GM12878 (cell line): ENCODE results near the gene ASPHD1. TPM values are rescaled to one million over a fixed set of nuclear protein-coding genes. Genes with fewer than 3 reads are reported as not detected.

Experiments
- ATAC-seq: fragments of 200-7000 bp; cut with Tn5 transposase; 3 replicates; pipeline ENCODE4 v1.9.1; 2020; ENCODE audit warnings: mild to moderate bottlenecking, moderate library complexity
- BruUV-seq: library from RNA; stranded (reverse); fragments of 400-500 nt; replicated peaks from 2 replicates; lab custom pipeline; 2021; lab: Mats Ljungman, UMichigan
- CTCF ChIA-PET: fragments of 300-600 bp; sonication (Branson Sonifier 250); formaldehyde crosslinking; extraction: SDS; loops from one replicate; lab custom pipeline; 2021; ENCODE audit warnings: inconsistent platforms; lab: Yijun Ruan, JAX
- POLR2A ChIA-PET: fragments of 350-600 bp; formaldehyde crosslinking; extraction: SDS; loops from one replicate; lab custom pipeline; 2021; ENCODE audit warnings: inconsistent platforms; lab: Charles Lee
- RAD21 ChIA-PET: fragments of 300-600 bp; sonication (Branson Sonifier 250); formaldehyde crosslinking; loops from one replicate; lab custom pipeline; 2023; ENCODE audit warnings: antibody characterized with exemption; ENCODE audit not compliant: unreplicated experiment; lab: Charles Lee
- SMC1A ChIA-PET: fragments of 300-600 bp; sonication (Branson Sonifier 250); formaldehyde crosslinking; loops from one replicate; lab custom pipeline; 2023; ENCODE audit not compliant: unreplicated experiment, uncharacterized antibody; lab: Charles Lee
- DNase-seq: peaks from one replicate; pipeline ENCODE4 v3.0.0-alpha.2; 2011; ENCODE audit warnings: low read depth, low spot score
- FAIRE-seq: peaks from 3 replicates; lab custom pipeline; 2011; peaks lifted over from hg19 to GRCh38; lab: Jason Lieb, UNC
- H2AFZ ChIP-seq: 2 replicates; pipeline ENCODE4 v1.6.0; 2011; ENCODE audit warnings: low read depth, low read length, control low read depth; ENCODE audit not compliant: control insufficient read depth
- H3K27ac ChIP-seq: 2 replicates; pipeline ENCODE4 v1.5.1; 2011; ENCODE audit warnings: control low read depth; ENCODE audit not compliant: control insufficient read depth, insufficient read depth
- H3K27me3 ChIP-seq, 2 experiments: replicated peaks in 1 of 2; 2 replicates each; pipeline versions ENCODE4 v1.6.0 to v1.6.1; 2011; ENCODE audit warnings: low read length in 1 of 2; ENCODE audit not compliant: control insufficient read depth in 2 of 2, insufficient read depth in 2 of 2
- H3K36me3 ChIP-seq, 2 experiments: 2 replicates each; pipeline ENCODE4 v1.5.1; 2011; ENCODE audit warnings: low read length in 1 of 2; ENCODE audit not compliant: control insufficient read depth in 2 of 2, insufficient read depth in 2 of 2
- H3K4me1 ChIP-seq: 2 replicates; pipeline ENCODE4 v1.6.1; 2011; ENCODE audit warnings: mild to moderate bottlenecking, low read length, moderate library complexity, mixed read lengths; ENCODE audit not compliant: control insufficient read depth, insufficient read depth
- H3K4me2 ChIP-seq: 2 replicates; pipeline ENCODE4 v1.6.0; 2011; ENCODE audit warnings: control low read depth; ENCODE audit not compliant: control insufficient read depth, insufficient read depth
- H3K4me3 ChIP-seq: fragments of 200-600 bp; sonication (generic); 2 replicates; pipeline ENCODE4 v1.5.1; 2016
- H3K79me2 ChIP-seq: 2 replicates; pipeline ENCODE4 v1.6.0; 2011; ENCODE audit warnings: low read length; ENCODE audit not compliant: control insufficient read depth, insufficient read depth
- H3K9ac ChIP-seq: 2 replicates; pipeline ENCODE4 v1.8.0; 2011; ENCODE audit warnings: low read length, control low read depth, mixed read lengths; ENCODE audit not compliant: control insufficient read depth, insufficient read depth
- H3K9me3 ChIP-seq: replicated peaks from 3 replicates; pipeline ENCODE4 v1.5.1; 2011; ENCODE audit warnings: mild to moderate bottlenecking, low read length; ENCODE audit not compliant: control insufficient read depth, insufficient read depth
- H4K20me1 ChIP-seq: 2 replicates; pipeline ENCODE4 v1.6.0; 2011; ENCODE audit not compliant: control insufficient read depth, insufficient read depth
- ASH2L ChIP-seq: fragments of 300-600, 200-600 bp; sonication (generic); IDR thresholded peaks from 2 replicates; pipeline ENCODE4 v1.6.1; 2017; ENCODE audit warnings: low read depth, mild to moderate bottlenecking, borderline replicate concordance
- BRCA1 ChIP-seq: IDR thresholded peaks from 2 replicates; pipeline ENCODE4 v1.6.1; 2011; ENCODE audit warnings: low read depth, low read length, improper control_type of control experiment
- CBFB ChIP-seq: IDR thresholded peaks from 2 replicates; pipeline ENCODE4 v1.6.1; 2016; ENCODE audit warnings: antibody characterized with exemption, low read depth
- CHD4 ChIP-seq: fragments of 200-600 bp; sonication (generic); IDR thresholded peaks from 2 replicates; pipeline ENCODE4 v1.6.1; 2016; ENCODE audit warnings: mild to moderate bottlenecking
- EP300 ChIP-seq, 2 experiments: fragments of 150-350 bp in 1 of 2; IDR thresholded peaks; 2 replicates each; pipeline ENCODE4 v1.6.1; 2011 to 2012; ENCODE audit warnings: low read depth in 2 of 2, low read length in 2 of 2, borderline replicate concordance in 1 of 2, improper control_type of control experiment in 1 of 2, inconsistent platforms in 1 of 2; ENCODE audit not compliant: control insufficient read depth in 1 of 2
- ETV6 ChIP-seq, 2 experiments: fragments of 450-650 bp in 1 of 2; IDR thresholded peaks in 1 of 2; conservative IDR thresholded peaks in 1 of 2; 2 replicates each; pipeline ENCODE4 v1.6.1; 2014; ENCODE audit warnings: antibody characterized with exemption in 1 of 2, borderline replicate concordance in 1 of 2, low read depth in 1 of 2, mild to moderate bottlenecking in 1 of 2, moderate library complexity in 1 of 2
- FOXM1 ChIP-seq: IDR thresholded peaks from 2 replicates; pipeline ENCODE4 v1.6.1; 2012; ENCODE audit warnings: low read depth, mild to moderate bottlenecking, inconsistent platforms, low read length, moderate library complexity
- KDM1A ChIP-seq: fragments of 200-600 bp; sonication (generic); IDR thresholded peaks from 2 replicates; pipeline ENCODE4 v1.6.1; 2016; ENCODE audit warnings: borderline replicate concordance
- MTA2 ChIP-seq: fragments of 450-650 bp; IDR thresholded peaks from 2 replicates; pipeline ENCODE4 v1.6.1; 2016; ENCODE audit warnings: low read depth, mild to moderate bottlenecking, moderate library complexity
- MXI1 ChIP-seq: fragments of 150-350 bp; IDR thresholded peaks from 2 replicates; pipeline ENCODE4 v1.6.1; 2011; ENCODE audit warnings: low read depth, mild to moderate bottlenecking, inconsistent platforms, low read length, improper control_type of control experiment
- NFXL1 ChIP-seq: fragments of 450-650 bp; IDR thresholded peaks from 2 replicates; pipeline ENCODE4 v1.6.1; 2017; ENCODE audit warnings: antibody characterized with exemption, mild to moderate bottlenecking, borderline replicate concordance
- RB1 ChIP-seq: fragments of 450-650 bp; formaldehyde crosslinking; IDR thresholded peaks from 2 replicates; pipeline ENCODE4 v1.6.1; 2017; ENCODE audit warnings: mild to moderate bottlenecking, borderline replicate concordance
- RBBP5 ChIP-seq: fragments of 200-600 bp; sonication (generic); conservative IDR thresholded peaks from 2 replicates; pipeline ENCODE4 v1.6.1; 2016
- SIN3A ChIP-seq: IDR thresholded peaks from 2 replicates; pipeline ENCODE4 v1.6.1; 2012; ENCODE audit warnings: low read depth, low read length, improper control_type of control experiment
- ZNF217 ChIP-seq: fragments of 450-650 bp; IDR thresholded peaks from 2 replicates; pipeline ENCODE4 v1.6.1; 2017; ENCODE audit warnings: antibody characterized with exemption, mild to moderate bottlenecking
- ZNF24 ChIP-seq: fragments of 450-650 bp; IDR thresholded peaks from 2 replicates; pipeline ENCODE4 v1.6.1; 2017; ENCODE audit warnings: antibody characterized with exemption, mild to moderate bottlenecking
- ZNF384 ChIP-seq: IDR thresholded peaks from 2 replicates; pipeline ENCODE4 v1.6.1; 2012; ENCODE audit warnings: low read depth, mild to moderate bottlenecking, low read length, improper control_type of control experiment, borderline replicate concordance
- WGBS: methylation state at CpG from one replicate; pipeline ENCODE4 v1.1.6; 2016; ENCODE audit warnings: low lambda C conversion rate; ENCODE audit not compliant: insufficient replicate concordance, insufficient coverage; ENCODE audit errors: missing lambda C conversion rate; 5-methylcytosine and 5-hydroxymethylcytosine counted together
- in situ Hi-C: fragments of 300-500 bp; cut with MboI; formaldehyde crosslinking; loops from 9 replicates; pipeline ENCODE4 v1.14.3; 2018; ENCODE audit warnings: mixed read lengths
- intact Hi-C: fragments of 100-400 bp; cut with micrococcal nuclease; formaldehyde crosslinking; loops from one replicate; pipeline ENCODE4 v1.14.2; 2022; ENCODE audit not compliant: unreplicated experiment
- polyA plus RNA-seq, 11 experiments: library from polyadenylated mRNA; depleted of rRNA in 4 of 11; unstranded in 6 of 11; stranded (reverse) in 5 of 11; fragments of >200 nt; fragmentation: Nextera tagmentation in 4 of 11; fragmentation: Illumina TruSeq in 1 of 11; extraction: Ambion mirVana in 4 of 11; extraction: Trizol in 1 of 11; gene quantifications; 1 replicate in 1 of 11; 2 replicates in 10 of 11; pipeline versions ENCODE4 v1.2.1 to v1.2.3, GENCODE V29; 2011 to 2016; ENCODE audit warnings: inconsistent platforms in 2 of 11, missing spikeins in 2 of 11, low read depth in 1 of 11
- total RNA-seq, 4 experiments: library from RNA; depleted of rRNA in 3 of 4; stranded (reverse); fragments of >200 nt in 3 of 4; fragmentation: Illumina TruSeq in 1 of 4; extraction: Trizol in 1 of 4; gene quantifications; 2 replicates each; pipeline versions ENCODE4 v1.2.1 to v1.2.3, GENCODE V29; 2013 to 2021
- TF ChIP-seq, protein P1 (sequence below): fragments of 150-350 bp; IDR thresholded peaks from 2 replicates; pipeline ENCODE4 v1.6.1; 2016; ENCODE audit warnings: low read depth, low read length
- TF ChIP-seq, protein P2 (sequence below): fragments of 450-650 bp; conservative IDR thresholded peaks from 2 replicates; pipeline ENCODE4 v1.6.1; 2017; ENCODE audit warnings: mild to moderate bottlenecking, moderate library complexity

The ASPHD1 gene
- total and polyA plus RNA-seq, 10 of the 15 experiments (the other 5 are each of a cell fraction or from before 2014, with no cell fraction given), result not detected

DNA sequence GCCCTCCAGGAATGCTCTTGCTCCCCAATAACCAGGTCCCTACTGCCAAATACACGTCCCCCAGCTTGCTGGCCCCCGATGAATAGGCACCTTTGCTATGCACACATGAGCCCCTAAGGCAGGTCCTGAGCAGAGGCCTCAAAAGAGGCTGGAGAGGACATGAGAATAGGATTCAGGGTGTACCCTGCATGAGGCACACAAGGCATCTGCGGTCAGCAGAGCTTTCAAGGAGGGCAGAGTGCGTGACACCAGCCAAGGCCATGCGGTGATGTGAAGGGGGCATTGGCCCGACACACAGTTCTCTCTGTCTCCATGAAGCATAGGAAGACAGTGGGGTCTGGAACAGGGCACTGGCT is 7.9 kb upstream of the ASPHD1 start:
- ATAC-seq, result no peak
- Histone ChIP-seq H3K79me2 (no peaks in the 10 kb centered on the region), H2AFZ (no peak overlapping the region), H3K4me2 (no peak overlapping the region), H3K36me3 (no peaks in the 10 kb centered on the region), H3K27me3 (no peaks in the 10 kb centered on the region), H3K4me3 (no peak overlapping the region), H4K20me1 (no peaks in the 10 kb centered on the region), H3K9me3 (no peaks in the 10 kb centered on the region), H3K27ac (no peak overlapping the region), H3K4me1 (no peaks in the 10 kb centered on the region), H3K9ac (no peak overlapping the region)
- TF ChIP-seq ETV6 (conservative IDR thresholded peaks at IDR 0.05 in 1 of 2, IDR thresholded peaks at IDR 0.05 in 1 of 2; ENCODE audit: borderline replicate concordance in 1 of 2, low read depth in 1 of 2), result no peak
- TF ChIP-seq FOXM1, result no peak
- no peak for TF ChIP-seq ZNF217
- TF ChIP-seq, protein P1, sequence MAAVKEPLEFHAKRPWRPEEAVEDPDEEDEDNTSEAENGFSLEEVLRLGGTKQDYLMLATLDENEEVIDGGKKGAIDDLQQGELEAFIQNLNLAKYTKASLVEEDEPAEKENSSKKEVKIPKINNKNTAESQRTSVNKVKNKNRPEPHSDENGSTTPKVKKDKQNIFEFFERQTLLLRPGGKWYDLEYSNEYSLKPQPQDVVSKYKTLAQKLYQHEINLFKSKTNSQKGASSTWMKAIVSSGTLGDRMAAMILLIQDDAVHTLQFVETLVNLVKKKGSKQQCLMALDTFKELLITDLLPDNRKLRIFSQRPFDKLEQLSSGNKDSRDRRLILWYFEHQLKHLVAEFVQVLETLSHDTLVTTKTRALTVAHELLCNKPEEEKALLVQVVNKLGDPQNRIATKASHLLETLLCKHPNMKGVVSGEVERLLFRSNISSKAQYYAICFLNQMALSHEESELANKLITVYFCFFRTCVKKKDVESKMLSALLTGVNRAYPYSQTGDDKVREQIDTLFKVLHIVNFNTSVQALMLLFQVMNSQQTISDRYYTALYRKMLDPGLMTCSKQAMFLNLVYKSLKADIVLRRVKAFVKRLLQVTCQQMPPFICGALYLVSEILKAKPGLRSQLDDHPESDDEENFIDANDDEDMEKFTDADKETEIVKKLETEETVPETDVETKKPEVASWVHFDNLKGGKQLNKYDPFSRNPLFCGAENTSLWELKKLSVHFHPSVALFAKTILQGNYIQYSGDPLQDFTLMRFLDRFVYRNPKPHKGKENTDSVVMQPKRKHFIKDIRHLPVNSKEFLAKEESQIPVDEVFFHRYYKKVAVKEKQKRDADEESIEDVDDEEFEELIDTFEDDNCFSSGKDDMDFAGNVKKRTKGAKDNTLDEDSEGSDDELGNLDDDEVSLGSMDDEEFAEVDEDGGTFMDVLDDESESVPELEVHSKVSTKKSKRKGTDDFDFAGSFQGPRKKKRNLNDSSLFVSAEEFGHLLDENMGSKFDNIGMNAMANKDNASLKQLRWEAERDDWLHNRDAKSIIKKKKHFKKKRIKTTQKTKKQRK, result no peak
- TF ChIP-seq SIN3A, result no peak
- no peak for TF ChIP-seq KDM1A
- TF ChIP-seq RBBP5, result no peak
- no peak for TF ChIP-seq ZNF384
- no peak for TF ChIP-seq NFXL1
- no peak for TF ChIP-seq ZNF24
- no peak for TF ChIP-seq RB1
- TF ChIP-seq MXI1, result no peak
- TF ChIP-seq, protein P2, sequence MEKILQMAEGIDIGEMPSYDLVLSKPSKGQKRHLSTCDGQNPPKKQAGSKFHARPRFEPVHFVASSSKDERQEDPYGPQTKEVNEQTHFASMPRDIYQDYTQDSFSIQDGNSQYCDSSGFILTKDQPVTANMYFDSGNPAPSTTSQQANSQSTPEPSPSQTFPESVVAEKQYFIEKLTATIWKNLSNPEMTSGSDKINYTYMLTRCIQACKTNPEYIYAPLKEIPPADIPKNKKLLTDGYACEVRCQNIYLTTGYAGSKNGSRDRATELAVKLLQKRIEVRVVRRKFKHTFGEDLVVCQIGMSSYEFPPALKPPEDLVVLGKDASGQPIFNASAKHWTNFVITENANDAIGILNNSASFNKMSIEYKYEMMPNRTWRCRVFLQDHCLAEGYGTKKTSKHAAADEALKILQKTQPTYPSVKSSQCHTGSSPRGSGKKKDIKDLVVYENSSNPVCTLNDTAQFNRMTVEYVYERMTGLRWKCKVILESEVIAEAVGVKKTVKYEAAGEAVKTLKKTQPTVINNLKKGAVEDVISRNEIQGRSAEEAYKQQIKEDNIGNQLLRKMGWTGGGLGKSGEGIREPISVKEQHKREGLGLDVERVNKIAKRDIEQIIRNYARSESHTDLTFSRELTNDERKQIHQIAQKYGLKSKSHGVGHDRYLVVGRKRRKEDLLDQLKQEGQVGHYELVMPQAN, result no peak
- no peak for TF ChIP-seq MTA2
- no peak for TF ChIP-seq BRCA1
- TF ChIP-seq CHD4, result no peak
- no peak for TF ChIP-seq ASH2L
- no peak for TF ChIP-seq CBFB
- no peak for TF ChIP-seq EP300 (IDR thresholded peaks at IDR 0.05; ENCODE audit: borderline replicate concordance in 1 of 2, control insufficient read depth in 1 of 2, low read depth in 2 of 2, low read length in 2 of 2)
- ChIA-PET RAD21 (no interaction called here), CTCF (no interaction called here), POLR2A (no interaction called here), SMC1A (no interaction called here)
- 43% methylated on average over 6 of the region's 6 CpGs for WGBS
- DNase-seq, result no peak
- in situ Hi-C loops (no loop called here), intact Hi-C loops (no loop called here)
- no peak for FAIRE-seq
- BruUV-seq, result no TSS peak
